WTC11 (cell line): ENCODE data around the gene PLCB3. TPM values are rescaled to one million over a fixed set of nuclear protein-coding genes. Genes with fewer than 3 reads are reported as not detected.

ENCODE experiments used
- ATAC-seq: fragments of 200-7000 bp; cut with Tn5 transposase; 2 replicates; pipeline ENCODE4 v1.10.0; 2021; ENCODE audit warnings: mild to moderate bottlenecking, moderate library complexity
- CTCF ChIA-PET: fragments of 300-600 bp; sonication (Branson Sonifier 250); formaldehyde crosslinking; loops from one replicate; lab custom pipeline; 2021; ENCODE audit warnings: antibody characterized with exemption; lab: Charles Lee
- POLR2A ChIA-PET: fragments of 350-600 bp; sonication (Branson Sonifier 250); formaldehyde crosslinking; loops from one replicate; lab custom pipeline; 2021; ENCODE audit warnings: antibody characterized with exemption; lab: Charles Lee
- DNase-seq: peaks from one replicate; pipeline ENCODE4 v3.0.0; 2021; ENCODE audit warnings: low spot score
- H3K27ac Mint-ChIP-seq: 2 replicates; pipeline ENCODE4 v1.8.0; 2021; ENCODE audit warnings: mixed read lengths
- H3K27me3 Mint-ChIP-seq: 2 replicates; pipeline ENCODE4 v1.8.0; 2021; ENCODE audit warnings: low read depth, mild to moderate bottlenecking, moderate library complexity, mixed read lengths
- H3K36me3 Mint-ChIP-seq: 2 replicates; pipeline ENCODE4 v1.8.0; 2021; ENCODE audit warnings: mixed read lengths
- H3K4me1 Mint-ChIP-seq: 2 replicates; pipeline ENCODE4 v1.8.0; 2022; ENCODE audit warnings: mixed read lengths
- H3K4me3 Mint-ChIP-seq: 2 replicates; pipeline ENCODE4 v1.8.0; 2021; ENCODE audit warnings: mild to moderate bottlenecking, moderate library complexity, mixed read lengths
- H3K9me3 Mint-ChIP-seq: 2 replicates; pipeline ENCODE4 v1.8.0; 2021; ENCODE audit warnings: mixed read lengths
- AR ChIP-seq: fragments of 250-450 bp; sonication (Bioruptor Pico); IDR thresholded peaks from 2 replicates; pipeline ENCODE4 v1.9.0; 2021; ENCODE audit warnings: mild to moderate bottlenecking
- ESRRA ChIP-seq: sonication (generic); formaldehyde crosslinking; IDR thresholded peaks from 2 replicates; pipeline ENCODE4 v1.8.1; 2022; ENCODE audit warnings: mild to moderate bottlenecking, missing genetic modification reagents, borderline replicate concordance
- ETV6 ChIP-seq: sonication (generic); formaldehyde crosslinking; IDR thresholded peaks from 2 replicates; pipeline ENCODE4 v1.8.1; 2022; ENCODE audit warnings: mild to moderate bottlenecking, missing genetic modification reagents
- GRHL2 ChIP-seq: fragments of 250-450 bp; sonication (Bioruptor Pico); IDR thresholded peaks from 2 replicates; pipeline ENCODE4 v1.8.0; 2022; ENCODE audit warnings: mild to moderate bottlenecking, moderate library complexity; ENCODE audit not compliant: insufficient replicate concordance, severe bottlenecking
- IRF2 ChIP-seq: sonication (generic); formaldehyde crosslinking; IDR thresholded peaks from 2 replicates; pipeline ENCODE4 v1.8.0; 2022; ENCODE audit warnings: low read depth, missing genetic modification reagents, borderline replicate concordance
- NFATC4 ChIP-seq: fragments of 250-450 bp; sonication (Bioruptor Pico); IDR thresholded peaks from 2 replicates; pipeline ENCODE4 v1.9.0; 2021; ENCODE audit warnings: mild to moderate bottlenecking
- NFYB ChIP-seq: sonication (generic); formaldehyde crosslinking; conservative IDR thresholded peaks from 2 replicates; pipeline ENCODE4 v1.8.0; 2022; ENCODE audit warnings: low read depth, missing genetic modification reagents
- OVOL2 ChIP-seq: fragments of 250-450 bp; sonication (Bioruptor Pico); IDR thresholded peaks from 2 replicates; pipeline ENCODE4 v1.9.0; 2021; ENCODE audit warnings: mild to moderate bottlenecking, borderline replicate concordance
- PREB ChIP-seq: sonication (generic); formaldehyde crosslinking; IDR thresholded peaks from 2 replicates; pipeline ENCODE4 v1.8.1; 2022; ENCODE audit warnings: mild to moderate bottlenecking, missing genetic modification reagents, moderate library complexity, borderline replicate concordance
- PRRX2 ChIP-seq: fragments of 250-450 bp; sonication (Bioruptor Pico); IDR thresholded peaks from 2 replicates; pipeline ENCODE4 v1.8.0; 2021; ENCODE audit warnings: mild to moderate bottlenecking
- STAT6 ChIP-seq: sonication (generic); formaldehyde crosslinking; conservative IDR thresholded peaks from 2 replicates; pipeline ENCODE4 v1.8.1; 2023; ENCODE audit warnings: mild to moderate bottlenecking, low read depth, missing genetic modification reagents, moderate library complexity
- ZBTB43 ChIP-seq: sonication (generic); formaldehyde crosslinking; IDR thresholded peaks from 2 replicates; pipeline ENCODE4 v1.8.1; 2023; ENCODE audit warnings: mild to moderate bottlenecking, missing genetic modification reagents
- ZNF138 ChIP-seq: sonication (generic); formaldehyde crosslinking; conservative IDR thresholded peaks from 2 replicates; pipeline ENCODE4 v1.8.1; 2022; ENCODE audit warnings: mild to moderate bottlenecking, moderate library complexity, missing genetic modification reagents
- ZNF532 ChIP-seq: fragments of 250-450 bp; sonication (Bioruptor Pico); IDR thresholded peaks from 2 replicates; pipeline ENCODE4 v1.9.0; 2021; ENCODE audit warnings: mild to moderate bottlenecking, borderline replicate concordance
- ZSCAN18 ChIP-seq: fragments of 250-450 bp; sonication (Bioruptor Pico); IDR thresholded peaks from 2 replicates; pipeline ENCODE4 v2.1.2; 2022; ENCODE audit warnings: mild to moderate bottlenecking, moderate library complexity
- total RNA-seq: library from RNA; stranded (reverse); gene quantifications from 3 replicates; pipeline ENCODE4 v1.2.3, GENCODE V29; 2021

The PLCB3 gene
- total RNA-seq, 1 experiment from 2014 or later: 97.4 TPM

GRCh38 chr11:64275031-64275800 lies 23.9 kb downstream of the PLCB3 start:
- peak; percentile 8; the same call in 1 of the 2 replicates for ATAC-seq
- no peaks in the 10 kb centered on the region for H3K27me3 Mint-ChIP-seq
- DNase-seq: no peak
- CTCF ChIA-PET: interaction anchor here (0.6 to 4.0 kb wide), 7 partner anchors 24 to 488 kb away, joined by 4 to 24 read pairs (median 6); partner anchors contain the start of genes CATSPERZ and PLCB3
- H3K36me3 Mint-ChIP-seq: no peaks in the 10 kb centered on the region
- POLR2A ChIA-PET: interaction anchor here (1.0 kb wide), 1 partner anchor 29 kb away, joined by 5 read pairs; no protein-coding TSS in a partner anchor
- TF ChIP-seq STAT6 (CRISPR knock-in tag): no peak
- no peak for TF ChIP-seq PREB (CRISPR knock-in tag)
- no peak for TF ChIP-seq NFATC4
- TF ChIP-seq ETV6 (CRISPR knock-in tag): no peak
- TF ChIP-seq AR (CRISPR knock-in tag): no peak
- TF ChIP-seq OVOL2 (CRISPR knock-in tag): no peak
- TF ChIP-seq ZBTB43 (CRISPR knock-in tag): no peak
- no peak for TF ChIP-seq ZNF532
- TF ChIP-seq ZSCAN18 (CRISPR knock-in tag): no peak
- no peak for TF ChIP-seq ESRRA
- TF ChIP-seq PRRX2: no peak
- TF ChIP-seq IRF2 (CRISPR knock-in tag): no peak
- no peak for TF ChIP-seq NFYB (CRISPR knock-in tag)
- no peak for TF ChIP-seq ZNF138 (CRISPR knock-in tag)
- TF ChIP-seq GRHL2 (CRISPR knock-in tag): no peak
- H3K9me3 Mint-ChIP-seq: no peaks in the 10 kb centered on the region
- H3K4me1 Mint-ChIP-seq: peaks cover 23% of the 10 kb centered on the region
- no peak overlapping the region for H3K4me3 Mint-ChIP-seq
- H3K27ac Mint-ChIP-seq: 0 out of 2 replicates have a peak overlapping the region, but pooled peaks have one; percentile 25
